ENCODE measurements around the gene ARL6. TPM values are rescaled to one million over a fixed set of nuclear protein-coding genes. Genes with fewer than 3 reads are reported as not detected.

ARL6 gene
- total RNA-seq, 1 experiment from 2014 or later = 7.1 TPM

- H3K4me2 ChIP-seq (ENCODE audit: insufficient read depth, insufficient read length, low read length) = no peak overlapping the region
- H3K36me3 Mint-ChIP-seq (ENCODE audit: insufficient read depth in 1 of 3, low read depth in 3 of 3) = peaks cover 2 to 6% (median 4%) of the 10 kb centered on the region in 3 experiments; a peak in 6 of 7 replicates
- DNase-seq = no peak
- no peak overlapping the region for H2BK20ac ChIP-seq (ENCODE audit: low read depth, low read length, poor library complexity, severe bottlenecking)
- no peak overlapping the region for H3T11ph ChIP-seq (ENCODE audit: low read length)
- no peak overlapping the region for H3K4ac ChIP-seq (ENCODE audit: low read depth, low read length)
- WGBS (ENCODE audit: extremely low coverage, insufficient read length, low lambda C conversion rate) = no CpG with 5 or more reads among the region's 3 CpGs
- H2BK5ac ChIP-seq (ENCODE audit: insufficient read length, low read length) = no peak overlapping the region
- H3K4me1 ChIP-seq (ENCODE audit: insufficient read depth, low read length) = no peaks in the 10 kb centered on the region
- no peak overlapping the region for H3K23ac ChIP-seq (ENCODE audit: insufficient read length, low read depth, low read length)
- H4K5ac ChIP-seq (ENCODE audit: insufficient read length, low read depth, low read length) = no peak overlapping the region
- H4K20me1 ChIP-seq (ENCODE audit: control insufficient read depth, insufficient read depth, insufficient read length) = no peaks in the 10 kb centered on the region
- H3K4me1 Mint-ChIP-seq = peaks cover 8 to 11% of the 10 kb centered on the region in 2 experiments
- TF ChIP-seq, protein P1, sequence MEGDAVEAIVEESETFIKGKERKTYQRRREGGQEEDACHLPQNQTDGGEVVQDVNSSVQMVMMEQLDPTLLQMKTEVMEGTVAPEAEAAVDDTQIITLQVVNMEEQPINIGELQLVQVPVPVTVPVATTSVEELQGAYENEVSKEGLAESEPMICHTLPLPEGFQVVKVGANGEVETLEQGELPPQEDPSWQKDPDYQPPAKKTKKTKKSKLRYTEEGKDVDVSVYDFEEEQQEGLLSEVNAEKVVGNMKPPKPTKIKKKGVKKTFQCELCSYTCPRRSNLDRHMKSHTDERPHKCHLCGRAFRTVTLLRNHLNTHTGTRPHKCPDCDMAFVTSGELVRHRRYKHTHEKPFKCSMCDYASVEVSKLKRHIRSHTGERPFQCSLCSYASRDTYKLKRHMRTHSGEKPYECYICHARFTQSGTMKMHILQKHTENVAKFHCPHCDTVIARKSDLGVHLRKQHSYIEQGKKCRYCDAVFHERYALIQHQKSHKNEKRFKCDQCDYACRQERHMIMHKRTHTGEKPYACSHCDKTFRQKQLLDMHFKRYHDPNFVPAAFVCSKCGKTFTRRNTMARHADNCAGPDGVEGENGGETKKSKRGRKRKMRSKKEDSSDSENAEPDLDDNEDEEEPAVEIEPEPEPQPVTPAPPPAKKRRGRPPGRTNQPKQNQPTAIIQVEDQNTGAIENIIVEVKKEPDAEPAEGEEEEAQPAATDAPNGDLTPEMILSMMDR (conservative IDR thresholded peaks at IDR 0.05) = no peak
- no peak overlapping the region for H3K56ac ChIP-seq (ENCODE audit: insufficient read length, low read depth, low read length)
- H2BK12ac ChIP-seq (ENCODE audit: insufficient read length, low read depth, low read length) = no peak overlapping the region
- H4K91ac ChIP-seq (ENCODE audit: insufficient read length, low read depth, low read length) = no peak overlapping the region
- H3K27me3 Mint-ChIP-seq (ENCODE audit: low read depth) = no peaks in the 10 kb centered on the region
- no peak overlapping the region for H2BK15ac ChIP-seq (ENCODE audit: low read depth, low read length)
- H3K9me3 Mint-ChIP-seq = peaks cover 3 to 5% of the 10 kb centered on the region in 2 experiments; a peak in 4 of 5 replicates
- no peak overlapping the region for H2AFZ ChIP-seq (ENCODE audit: low read length)
- no peak overlapping the region for H3K27ac ChIP-seq (ENCODE audit: insufficient read length, low read depth, low read length)
- H2AK5ac ChIP-seq (ENCODE audit: insufficient read length, low read length) = no peak overlapping the region
- no peak overlapping the region for H3K27ac Mint-ChIP-seq
- no peak overlapping the region for H2BK120ac ChIP-seq (ENCODE audit: low read depth, low read length, poor library complexity, severe bottlenecking)
- no peaks in the 10 kb centered on the region for H3K79me2 ChIP-seq (ENCODE audit: insufficient read depth, low read length)
- H3K79me1 ChIP-seq (ENCODE audit: insufficient read depth, low read depth, low read length, poor library complexity, severe bottlenecking) = no peaks in the 10 kb centered on the region
- no peaks in the 10 kb centered on the region for H3K23me2 ChIP-seq (ENCODE audit: insufficient read length, low read depth, low read length, poor library complexity, severe bottlenecking)
- H3K14ac ChIP-seq (ENCODE audit: insufficient read depth, low read length) = no peak overlapping the region
- H3K9me3 ChIP-seq (ENCODE audit: control insufficient read depth, low read depth, low read length) = no peaks in the 10 kb centered on the region
- H3K9ac ChIP-seq (ENCODE audit: extremely low read depth, insufficient read length, low read length) = no peak overlapping the region
- H3K4me3 Mint-ChIP-seq = no peak overlapping the region
- H3K18ac ChIP-seq (ENCODE audit: insufficient read length, low read depth, low read length) = no peak overlapping the region
- H4K8ac ChIP-seq (replicated peaks; ENCODE audit: insufficient read length, low read depth, low read length) = no peak overlapping the region
- no peaks in the 10 kb centered on the region for H3K27me3 ChIP-seq (ENCODE audit: insufficient read depth, low read length)
Measured at GRCh38 chr3:97848779-97849178, 84.2 kb downstream of the ARL6 start.

Other genes with a start within 250 kb of the ARL6 start
- gene CRYBG3, start 57.3 kb downstream of the ARL6 start, total RNA-seq (2021) = 5.0 and 5.9 TPM in 2 replicates
- 13.1 and 15.5 TPM in 2 replicates for gene RIOX2, start 207.7 kb downstream of the ARL6 start, total RNA-seq (2021)